GM19238 (cell line): ENCODE data around the gene PDE4D.
"Not testable (repeated sequence)": the region's sequence is repeated elsewhere in the genome, so short reads cannot be mapped to it uniquely, and the experiment has no call there.

Source experiments
- DNase-seq: peaks from one replicate; pipeline ENCODE4 v3.0.0; 2011; ENCODE audit warnings: low spot score; ENCODE audit not compliant: insufficient read length

The PDE4D gene

GRCh38 chr5:58983526-58984452 lies 909.7 kb downstream of the PDE4D start:
- DNase-seq, result no peak

GRCh38 chr5:58980890-58981289 lies 912.6 kb downstream of the PDE4D start:
- no peak for DNase-seq

- DNase-seq, result no peak
These were observed 914.4 kb downstream of the PDE4D start for GRCh38 chr5:58979090-58979489.

GRCh38 chr5:58974601-58975000 lies 918.9 kb downstream of the PDE4D start:
- no peak for DNase-seq

GRCh38 chr5:58974083-58974482 lies 919.4 kb downstream of the PDE4D start:
- no peak for DNase-seq

- no peak for DNase-seq
These were observed 921.2 kb downstream of the PDE4D start for GRCh38 chr5:58972301-58972700.

GRCh38 chr5:58970766-58971165 lies 922.8 kb downstream of the PDE4D start:
- no peak for DNase-seq

GRCh38 chr5:58969795-58970194 lies 923.7 kb downstream of the PDE4D start:
- no peak for DNase-seq

GRCh38 chr5:58969253-58969652 lies 924.3 kb downstream of the PDE4D start:
- DNase-seq, result no peak

- no peak for DNase-seq
These were observed 925.2 kb downstream of the PDE4D start for GRCh38 chr5:58968350-58968749.

- DNase-seq, result no peak
These were observed 925.8 kb downstream of the PDE4D start for GRCh38 chr5:58967597-58968281.

- no peak for DNase-seq
These were observed 927.7 kb downstream of the PDE4D start for GRCh38 chr5:58965677-58966414.

GRCh38 chr5:58963821-58964220 lies 929.7 kb downstream of the PDE4D start:
- no peak for DNase-seq

GRCh38 chr5:58963361-58963760 lies 930.2 kb downstream of the PDE4D start:
- DNase-seq, result no peak

GRCh38 chr5:58961631-58962280 lies 931.8 kb downstream of the PDE4D start:
- DNase-seq, result no peak

- no peak for DNase-seq
These were observed 934.8 kb downstream of the PDE4D start for GRCh38 chr5:58958701-58959100.

- DNase-seq, result not testable (repeated sequence)
These were observed 940.3 kb downstream of the PDE4D start for GRCh38 chr5:58953218-58953617.

GRCh38 chr5:58950224-58950623 lies 943.3 kb downstream of the PDE4D start:
- DNase-seq, result no peak

GRCh38 chr5:58946230-58946629 lies 947.3 kb downstream of the PDE4D start:
- DNase-seq, result no peak

GRCh38 chr5:58944221-58944620 lies 949.3 kb downstream of the PDE4D start:
- DNase-seq, result no peak

GRCh38 chr5:58940446-58940845 lies 953.1 kb downstream of the PDE4D start:
- DNase-seq, result no peak
